Liver (tissue), 3 donors: ENCODE data around the gene KRTAP3-2.

ENCODE experiments used
- CTCF ChIP-seq: fragments of 150-350 bp; IDR thresholded peaks from 2 replicates; pipeline ENCODE4 v1.5.1; 2017; ENCODE audit warnings: improper control_type of control experiment, low read depth, low read length; ENCODE audit not compliant: missing input control
- EGR1 ChIP-seq, 2 donors: IDR thresholded peaks; 2 replicates each; pipeline ENCODE4 v1.6.1; 2016 to 2018; ENCODE audit warnings: antibody characterized with exemption in 2 of 2, low read depth in 2 of 2
- GABPA ChIP-seq, 2 donors: IDR thresholded peaks in 1 of 2; conservative IDR thresholded peaks in 1 of 2; 2 replicates each; pipeline ENCODE4 v1.6.1; 2016; ENCODE audit warnings: antibody characterized with exemption in 2 of 2, mild to moderate bottlenecking in 1 of 2, moderate library complexity in 1 of 2
- HNF4A ChIP-seq, 2 donors: conservative IDR thresholded peaks; 2 replicates each; pipeline ENCODE4 v1.6.1; 2016; ENCODE audit warnings: antibody characterized with exemption in 2 of 2, mild to moderate bottlenecking in 2 of 2
- JUND ChIP-seq, 2 donors: IDR thresholded peaks; 2 replicates each; pipeline ENCODE4 v1.6.1; 2016; ENCODE audit warnings: antibody characterized with exemption in 2 of 2
- MAX ChIP-seq: IDR thresholded peaks from 2 replicates; pipeline ENCODE4 v1.6.1; 2016; ENCODE audit warnings: antibody characterized with exemption
- RAD21 ChIP-seq, 2 donors: IDR thresholded peaks; 2 replicates each; pipeline ENCODE4 v1.6.1; 2016; ENCODE audit warnings: antibody characterized with exemption in 2 of 2, mild to moderate bottlenecking in 2 of 2
- REST ChIP-seq: IDR thresholded peaks from 2 replicates; pipeline ENCODE4 v1.6.1; 2016; ENCODE audit warnings: antibody characterized with exemption, mild to moderate bottlenecking
- SP1 ChIP-seq: IDR thresholded peaks from 2 replicates; pipeline ENCODE4 v1.6.1; 2018; ENCODE audit warnings: antibody characterized with exemption, mild to moderate bottlenecking
- TF ChIP-seq, protein P1 (sequence below): IDR thresholded peaks from 2 replicates; pipeline ENCODE4 v1.6.1; 2016; ENCODE audit warnings: antibody characterized with exemption
- donor health status: healthy.
- donor health status: healthy.

GRCh38 chr17:41016578-41017215 is 17.0 kb upstream of the KRTAP3-2 start:
- TF ChIP-seq EGR1 (IDR thresholded peaks at IDR 0.05; ENCODE audit: low read depth in 2 of 2) (no peak), CTCF (no peak), SP1 (no peak), GABPA (IDR thresholded peaks at IDR 0.05 in 1 of 2, conservative IDR thresholded peaks at IDR 0.05 in 1 of 2) (no peak), JUND (IDR thresholded peaks at IDR 0.05) (no peak), RAD21 (IDR thresholded peaks at IDR 0.05) (no peak), HNF4A (conservative IDR thresholded peaks at IDR 0.05) (no peak), MAX (no peak), REST (no peak)
- TF ChIP-seq, protein P1, sequence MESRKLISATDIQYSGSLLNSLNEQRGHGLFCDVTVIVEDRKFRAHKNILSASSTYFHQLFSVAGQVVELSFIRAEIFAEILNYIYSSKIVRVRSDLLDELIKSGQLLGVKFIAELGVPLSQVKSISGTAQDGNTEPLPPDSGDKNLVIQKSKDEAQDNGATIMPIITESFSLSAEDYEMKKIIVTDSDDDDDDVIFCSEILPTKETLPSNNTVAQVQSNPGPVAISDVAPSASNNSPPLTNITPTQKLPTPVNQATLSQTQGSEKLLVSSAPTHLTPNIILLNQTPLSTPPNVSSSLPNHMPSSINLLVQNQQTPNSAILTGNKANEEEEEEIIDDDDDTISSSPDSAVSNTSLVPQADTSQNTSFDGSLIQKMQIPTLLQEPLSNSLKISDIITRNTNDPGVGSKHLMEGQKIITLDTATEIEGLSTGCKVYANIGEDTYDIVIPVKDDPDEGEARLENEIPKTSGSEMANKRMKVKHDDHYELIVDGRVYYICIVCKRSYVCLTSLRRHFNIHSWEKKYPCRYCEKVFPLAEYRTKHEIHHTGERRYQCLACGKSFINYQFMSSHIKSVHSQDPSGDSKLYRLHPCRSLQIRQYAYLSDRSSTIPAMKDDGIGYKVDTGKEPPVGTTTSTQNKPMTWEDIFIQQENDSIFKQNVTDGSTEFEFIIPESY, result no peak
